GM18498 (cell line): ENCODE measurements around the gene OR13C4.
"Not testable (repeated sequence)": the region's sequence is repeated elsewhere in the genome, so short reads cannot be mapped to it uniquely, and the experiment has no call there.

Experiments
- ATAC-seq: cut with Tn5 transposase; IDR thresholded peaks from one replicate; pipeline ENCODE4 v1.9.1; 2021; ENCODE audit warnings: mild to moderate bottlenecking, moderate library complexity; ENCODE audit not compliant: unreplicated experiment

OR13C4 gene

GRCh38 chr9:104527109-104527508 lies at the start of gene OR13C4:
Gene OR13C4, minus strand, starts transcription at chr9:104527209. Its CDS starts 0 bp downstream, at chr9:104527209.
- ATAC-seq: no peak

DNA sequence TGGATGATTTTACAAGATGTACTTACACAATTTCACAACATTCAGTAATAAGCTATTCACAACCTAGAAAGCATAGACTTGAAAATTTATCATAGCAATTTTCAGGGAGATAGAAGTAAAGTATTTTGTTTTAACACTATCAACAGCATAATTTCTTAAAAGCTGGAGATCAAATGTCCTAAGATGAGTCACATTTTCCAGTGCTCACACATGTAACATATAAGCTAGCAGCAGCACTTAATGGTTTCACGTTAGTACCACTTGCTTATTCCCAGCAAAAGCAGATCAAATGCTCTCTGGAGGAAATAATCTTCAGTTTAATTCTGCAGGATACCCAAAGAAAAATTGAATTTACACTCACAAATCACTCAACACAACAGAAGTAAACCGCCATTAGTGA lies 48.4 kb upstream of the OR13C4 start:
- no peak for ATAC-seq

DNA sequence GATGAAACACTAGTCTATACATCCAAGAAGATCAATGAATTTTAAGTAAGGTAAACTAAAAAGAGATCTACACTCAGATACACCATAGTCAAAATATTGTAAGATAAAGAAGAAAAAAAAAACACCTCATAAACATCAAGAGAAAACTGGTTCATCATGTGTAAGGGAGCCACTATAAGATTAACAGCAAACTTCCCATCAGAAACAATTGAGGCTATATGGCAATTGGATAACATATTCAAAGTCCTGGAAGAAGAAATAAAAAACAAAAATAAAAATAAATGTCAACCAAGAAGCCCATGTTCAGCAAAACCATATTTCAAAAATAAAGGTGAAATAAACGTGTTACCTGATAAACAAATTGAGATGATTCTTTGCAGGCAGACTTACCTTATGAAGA lies 45.6 kb upstream of the OR13C4 start:
- no peak for ATAC-seq

GRCh38 chr9:104568868-104569267 lies 41.9 kb upstream of the OR13C4 start, which contains the start of gene OR13C8:
Gene OR13C8, plus strand, starts transcription at chr9:104569168. Its CDS starts 0 bp downstream, at chr9:104569168.
- no peak for ATAC-seq

DNA sequence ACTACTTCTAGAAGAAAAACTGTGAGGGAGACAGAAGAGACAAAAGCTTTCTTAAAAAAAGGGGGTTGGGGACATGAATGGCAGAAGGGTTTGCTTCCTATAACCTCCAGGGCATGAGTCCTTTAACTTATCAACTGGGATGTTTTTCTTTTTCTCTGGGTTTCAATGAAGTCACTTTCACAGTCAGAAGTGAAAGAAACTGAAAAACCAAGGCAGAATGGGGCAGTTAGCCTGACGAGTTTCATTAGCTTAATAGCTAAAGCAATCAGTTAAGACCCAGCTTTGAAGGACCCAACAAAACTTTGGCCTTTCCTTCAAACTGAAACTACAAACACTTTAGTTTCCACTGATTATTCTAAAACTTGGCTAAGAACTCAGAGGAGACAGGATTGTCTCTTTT lies 37.3 kb upstream of the OR13C4 start:
- ATAC-seq: no peak

- ATAC-seq: no peak
Measured at GRCh38 chr9:104556830-104557634, 30.0 kb upstream of the OR13C4 start.

GRCh38 chr9:104555521-104555920 lies 28.5 kb upstream of the OR13C4 start:
- no peak for ATAC-seq

DNA sequence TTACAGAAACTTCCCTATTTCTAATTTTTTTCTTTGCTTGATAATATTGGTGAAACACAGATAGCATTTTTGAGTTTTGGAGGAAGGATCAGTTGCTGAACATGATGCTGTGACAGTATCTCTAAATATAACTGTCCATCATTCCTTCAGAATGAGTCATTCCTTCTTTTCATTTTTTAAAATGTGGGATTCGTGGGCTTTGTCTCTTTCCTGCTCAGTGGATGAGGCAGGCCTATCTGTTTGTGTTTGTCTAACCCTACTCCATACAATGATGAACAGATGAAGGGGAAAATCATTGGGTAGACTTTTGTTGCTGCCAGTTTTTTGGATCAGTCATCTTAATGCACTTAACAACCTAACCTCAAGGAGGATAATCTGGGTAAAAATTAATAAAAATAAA lies 26.3 kb upstream of the OR13C4 start:
- ATAC-seq: no peak

DNA sequence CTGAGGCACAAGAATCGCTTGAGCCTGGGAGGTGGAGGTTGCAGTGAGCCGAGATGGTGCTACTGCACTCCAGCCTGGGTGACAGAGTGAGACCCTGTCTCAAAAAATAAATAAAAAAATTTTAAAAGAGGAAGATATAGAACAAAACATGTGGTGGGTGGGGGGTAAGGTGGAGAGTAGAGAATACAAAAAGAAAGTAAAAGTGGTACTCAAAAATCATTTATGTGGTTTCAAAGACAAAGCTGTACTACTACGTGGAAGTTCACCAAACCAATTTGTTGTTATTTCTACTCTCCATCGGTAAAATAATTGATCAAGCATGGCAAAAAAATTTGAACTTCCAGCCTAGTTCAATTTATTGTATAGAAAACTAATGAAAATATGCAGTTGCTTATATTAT lies 17.6 kb upstream of the OR13C4 start:
- no peak for ATAC-seq

GRCh38 chr9:104539275-104539674 lies 12.3 kb upstream of the OR13C4 start:
- no peak for ATAC-seq

DNA sequence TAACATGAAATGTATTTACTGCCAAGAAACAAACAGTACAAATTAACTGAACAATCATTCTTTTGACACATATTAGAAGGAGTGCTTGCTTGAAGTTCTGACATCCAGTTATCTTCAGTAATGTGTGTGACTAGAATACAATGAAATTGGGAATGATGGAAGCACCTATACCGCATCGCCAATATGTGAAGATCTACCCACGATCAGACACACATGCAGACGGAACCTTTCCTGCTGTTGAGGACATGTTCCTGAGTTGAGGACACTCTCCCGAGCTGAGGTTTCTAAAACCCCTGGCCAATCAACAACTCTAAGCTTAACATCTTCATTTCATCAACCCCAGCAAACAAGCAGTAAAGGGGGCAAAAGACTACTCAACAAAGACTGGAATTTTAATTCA lies 9.7 kb upstream of the OR13C4 start, which contains the start of gene OR13C3:
OR13C3 (minus strand) TSS at position 101 of the 400 bp plus-strand sequence. CDS start 133 bp downstream, outside the sequence.
- no peak for ATAC-seq

DNA sequence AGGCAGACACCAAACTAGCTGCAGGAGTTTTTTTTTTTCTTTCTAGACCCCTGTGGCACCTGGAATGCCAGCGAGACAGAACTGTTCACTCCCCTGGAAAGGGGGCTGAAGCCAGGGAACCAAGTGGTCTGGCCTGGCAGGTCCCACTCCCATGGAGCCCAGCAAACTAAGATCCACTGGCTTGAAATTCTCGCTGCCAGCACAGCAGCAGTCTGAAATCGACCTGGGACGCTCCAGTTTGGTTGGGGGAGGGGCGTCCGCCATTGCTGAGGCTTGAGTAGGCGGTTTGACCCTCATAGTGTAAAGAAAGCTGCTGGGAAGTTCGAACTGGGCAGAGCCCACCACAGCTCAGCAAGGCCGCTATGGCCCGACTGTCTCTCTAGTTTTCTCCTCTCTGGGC lies 6.8 kb downstream of the OR13C4 start:
- not testable (repeated sequence) for ATAC-seq

GRCh38 chr9:104514901-104515300 lies 12.1 kb downstream of the OR13C4 start:
- ATAC-seq: no peak

DNA sequence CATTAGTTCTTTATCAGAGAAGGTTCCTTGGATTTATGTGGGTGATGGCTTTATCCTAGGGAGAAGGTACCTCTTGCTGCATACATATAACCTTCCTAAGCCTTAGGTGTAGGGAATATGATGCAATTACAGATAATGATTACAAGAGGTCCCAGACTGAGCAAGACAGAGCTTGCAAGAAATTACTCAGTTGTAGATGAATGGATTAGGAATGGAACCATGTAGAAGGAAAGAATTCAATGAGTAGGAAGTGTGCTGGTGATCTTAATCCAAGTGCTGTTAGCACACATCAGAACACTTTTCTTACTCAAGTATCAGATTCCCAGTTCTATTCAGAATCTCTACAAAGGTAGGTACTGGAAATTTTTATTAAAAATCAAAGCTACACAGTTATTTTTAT lies 20.4 kb downstream of the OR13C4 start:
- no peak for ATAC-seq

DNA sequence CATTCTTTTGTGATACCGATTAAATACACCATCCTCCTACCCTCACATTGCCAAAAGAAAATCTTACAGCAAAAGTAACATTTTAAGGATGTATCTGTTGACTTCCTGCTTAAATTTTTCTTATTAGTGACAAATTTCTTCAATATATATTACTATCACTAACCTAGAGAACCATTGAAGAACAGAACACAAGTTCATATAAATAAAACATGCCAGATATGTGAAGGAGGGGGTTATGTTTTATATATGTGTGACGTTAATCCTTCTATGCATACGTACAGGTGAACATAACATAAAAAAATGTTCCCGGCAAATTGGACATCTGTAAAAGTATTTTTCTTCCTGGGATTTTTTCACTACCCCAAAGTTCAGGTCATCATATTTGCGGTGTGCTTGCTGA lies 23.0 kb downstream of the OR13C4 start, which contains the start of gene OR13F1:
OR13F1 (plus strand) TSS at position 301 of the 400 bp plus-strand sequence; CDS start at position 301, 0 bp downstream.
- no peak for ATAC-seq

DNA sequence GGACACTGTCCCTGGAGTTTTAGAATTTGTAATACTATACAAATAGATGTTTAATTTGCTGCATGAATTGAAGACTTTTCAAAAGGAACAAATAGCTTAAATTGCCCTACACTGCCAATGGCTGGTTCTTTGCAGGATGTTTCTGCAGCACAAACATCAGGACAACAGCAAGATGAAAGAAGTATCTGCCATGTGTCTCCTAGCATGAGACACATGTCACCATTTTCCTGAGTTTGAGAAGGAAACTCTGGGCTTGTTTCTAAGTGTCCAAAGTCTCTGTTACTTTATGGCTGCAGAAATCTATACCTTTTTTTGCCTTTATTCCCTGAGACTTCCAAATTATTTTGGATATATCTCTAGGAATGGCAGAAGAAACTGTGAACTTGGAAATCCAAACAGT lies 23.6 kb downstream of the OR13C4 start:
- ATAC-seq: no peak

GRCh38 chr9:104494808-104495207 lies 32.2 kb downstream of the OR13C4 start:
- no peak for ATAC-seq

DNA sequence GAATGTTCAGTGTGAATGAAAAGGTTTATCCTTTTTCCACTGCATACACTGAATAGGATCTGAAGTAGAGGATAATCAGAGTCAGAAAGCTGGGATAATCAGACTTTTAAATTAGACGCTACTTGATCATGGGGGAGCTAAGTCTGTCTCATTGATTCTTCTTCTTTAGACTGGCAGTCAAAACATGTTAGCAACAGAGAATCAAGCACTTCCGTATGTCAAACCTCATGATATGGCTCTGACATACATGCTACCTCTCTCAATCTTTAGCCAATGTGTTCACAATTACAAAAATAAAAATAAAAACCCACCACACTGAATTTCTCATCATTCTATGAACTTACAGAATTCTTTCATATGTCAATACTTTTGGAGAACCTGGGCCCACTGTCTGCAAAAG lies 42.0 kb downstream of the OR13C4 start:
- no peak for ATAC-seq

DNA sequence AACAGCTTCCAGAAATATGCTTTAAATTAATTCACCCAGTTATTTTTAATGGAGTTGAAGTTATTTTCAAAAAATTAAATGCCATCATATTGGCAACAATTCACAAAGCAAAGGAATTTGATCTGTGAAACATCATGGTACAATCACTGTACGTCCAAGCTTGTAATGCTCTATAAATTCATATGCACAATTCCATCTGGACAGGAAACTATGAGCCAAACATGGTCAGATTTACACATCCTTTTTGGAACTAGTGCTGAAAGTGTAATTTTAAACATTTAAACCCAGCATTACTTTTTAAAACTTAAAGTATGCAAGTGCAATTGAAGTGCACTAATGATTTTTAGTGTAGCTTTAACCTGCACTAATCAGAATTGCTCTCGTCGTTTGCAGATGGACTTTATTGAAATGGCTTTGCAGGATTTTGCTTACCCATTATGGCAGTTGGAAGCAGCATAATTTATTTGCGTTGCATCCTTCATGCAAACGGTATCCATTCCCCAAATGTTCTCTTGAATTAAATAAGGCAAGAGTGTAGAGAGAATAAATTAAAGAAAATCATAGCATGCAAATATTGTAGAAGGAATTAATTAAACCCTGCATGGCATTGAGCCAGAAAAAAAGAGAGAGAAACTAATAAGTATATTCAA lies 44.0 kb downstream of the OR13C4 start:
- ATAC-seq: no peak
